WI38 (cell line): ENCODE data around the gene IFT81.

ENCODE experiments used
- H3K4me3 ChIP-seq: 2 replicates; pipeline ENCODE4 v1.5.1; 2011; ENCODE audit warnings: low read depth, mild to moderate bottlenecking, control low read depth, low read length
- TF ChIP-seq, protein P1 (sequence below): IDR thresholded peaks from 2 replicates; pipeline ENCODE4 v1.5.1; 2012; ENCODE audit warnings: low read depth, mild to moderate bottlenecking, control low read depth, low read length

Gene IFT81

DNA sequence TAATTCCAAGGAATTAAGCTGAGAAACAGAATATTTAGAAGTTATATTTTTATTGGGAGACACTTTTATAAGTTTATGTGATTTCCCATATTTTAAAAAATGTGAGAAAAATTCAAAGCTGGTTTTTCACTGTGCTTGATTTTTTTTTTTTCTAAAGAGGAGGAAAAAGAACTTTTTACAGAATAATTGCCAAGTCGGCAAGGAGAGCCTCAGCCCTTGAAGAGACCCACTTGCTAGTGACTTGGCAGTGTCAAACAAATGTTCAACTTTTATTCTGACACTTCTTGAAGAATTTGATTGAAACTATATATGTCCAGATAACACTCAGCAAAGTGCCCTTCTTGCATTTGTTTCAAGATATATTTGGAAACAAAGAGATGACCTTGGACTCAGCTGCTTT lies 104.6 kb downstream of the IFT81 start:
- no peak overlapping the region for H3K4me3 ChIP-seq
- TF ChIP-seq, protein P1, sequence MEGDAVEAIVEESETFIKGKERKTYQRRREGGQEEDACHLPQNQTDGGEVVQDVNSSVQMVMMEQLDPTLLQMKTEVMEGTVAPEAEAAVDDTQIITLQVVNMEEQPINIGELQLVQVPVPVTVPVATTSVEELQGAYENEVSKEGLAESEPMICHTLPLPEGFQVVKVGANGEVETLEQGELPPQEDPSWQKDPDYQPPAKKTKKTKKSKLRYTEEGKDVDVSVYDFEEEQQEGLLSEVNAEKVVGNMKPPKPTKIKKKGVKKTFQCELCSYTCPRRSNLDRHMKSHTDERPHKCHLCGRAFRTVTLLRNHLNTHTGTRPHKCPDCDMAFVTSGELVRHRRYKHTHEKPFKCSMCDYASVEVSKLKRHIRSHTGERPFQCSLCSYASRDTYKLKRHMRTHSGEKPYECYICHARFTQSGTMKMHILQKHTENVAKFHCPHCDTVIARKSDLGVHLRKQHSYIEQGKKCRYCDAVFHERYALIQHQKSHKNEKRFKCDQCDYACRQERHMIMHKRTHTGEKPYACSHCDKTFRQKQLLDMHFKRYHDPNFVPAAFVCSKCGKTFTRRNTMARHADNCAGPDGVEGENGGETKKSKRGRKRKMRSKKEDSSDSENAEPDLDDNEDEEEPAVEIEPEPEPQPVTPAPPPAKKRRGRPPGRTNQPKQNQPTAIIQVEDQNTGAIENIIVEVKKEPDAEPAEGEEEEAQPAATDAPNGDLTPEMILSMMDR = no peak

GRCh38 chr12:110229409-110229808 lies 105.3 kb downstream of the IFT81 start:
- TF ChIP-seq, protein P1 = no peak
- no peak overlapping the region for H3K4me3 ChIP-seq

GRCh38 chr12:110230655-110231054 lies 106.5 kb downstream of the IFT81 start:
- TF ChIP-seq, protein P1 = no peak
- H3K4me3 ChIP-seq = no peak overlapping the region

DNA sequence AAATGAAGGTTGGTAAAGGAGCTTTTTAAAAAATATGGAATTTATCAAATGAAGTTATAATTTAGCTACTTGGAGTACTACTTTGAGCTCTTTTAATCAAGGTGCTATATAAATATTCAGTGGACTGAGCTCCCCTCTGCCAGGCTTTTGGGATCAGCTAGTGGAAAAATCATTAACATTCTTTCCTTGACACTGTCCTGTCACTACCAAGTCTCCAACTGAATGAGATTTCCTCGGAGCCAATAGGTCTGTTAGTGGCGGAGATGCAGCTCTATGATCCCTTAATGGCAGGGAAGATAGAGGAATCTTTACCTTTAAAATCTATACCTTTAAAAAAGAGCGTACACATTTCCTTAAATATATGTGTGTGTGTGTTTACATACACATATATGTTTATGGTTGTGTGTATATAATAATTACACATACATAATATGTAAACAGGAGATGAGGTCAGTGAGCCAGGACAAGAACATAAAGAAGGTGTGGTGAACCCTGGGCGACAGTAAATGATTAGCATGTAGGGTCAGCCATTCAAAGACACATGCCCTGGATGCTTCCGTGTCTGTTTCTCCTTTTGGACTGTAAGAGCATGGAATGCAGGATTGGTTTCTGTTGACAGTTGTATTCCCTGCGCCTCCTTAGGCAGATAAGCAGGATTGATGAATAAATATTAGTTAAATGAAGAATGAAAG lies 109.2 kb downstream of the IFT81 start:
- TF ChIP-seq, protein P1 = no peak
- H3K4me3 ChIP-seq = no peak overlapping the region

DNA sequence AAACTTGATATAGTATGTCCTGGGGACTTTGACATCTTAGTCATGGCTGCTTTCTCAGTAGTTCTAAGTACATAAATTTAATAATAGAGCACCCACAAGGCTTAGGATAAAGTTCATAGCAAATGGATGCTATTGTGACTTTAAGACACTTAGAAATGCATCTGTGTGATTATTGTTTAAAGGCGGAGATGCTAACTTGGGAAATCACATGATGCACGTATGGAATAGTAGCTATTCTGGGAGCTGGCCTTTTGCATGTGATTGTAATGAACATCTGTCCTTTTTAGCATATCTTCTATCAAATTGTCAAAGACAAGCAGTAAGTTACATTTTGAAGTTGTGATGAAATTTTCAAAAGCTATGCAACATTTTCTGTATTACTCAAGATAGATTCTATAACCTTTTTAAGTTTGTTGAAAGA lies 110.2 kb downstream of the IFT81 start:
- TF ChIP-seq, protein P1 = no peak
- H3K4me3 ChIP-seq = no peak overlapping the region

GRCh38 chr12:110234755-110235154 lies 110.6 kb downstream of the IFT81 start:
- TF ChIP-seq, protein P1 = no peak
- H3K4me3 ChIP-seq = no peak overlapping the region

- no peak overlapping the region for H3K4me3 ChIP-seq
- TF ChIP-seq, protein P1 = no peak
Measured at GRCh38 chr12:110235383-110235782, 111.2 kb downstream of the IFT81 start.
